ENCODE measurements around the gene PTPDC1.
A peak's percentile ranks its signal among the peaks of the same experiment; 100 is the strongest.

Gene PTPDC1

GRCh38 chr9:94142353-94142752 lies 58.1 kb downstream of the PTPDC1 start:
- no peak for DNase-seq

GRCh38 chr9:94144394-94144793 lies 60.1 kb downstream of the PTPDC1 start:
- no peak for DNase-seq

GRCh38 chr9:94145640-94146039 lies 61.4 kb downstream of the PTPDC1 start:
- no peak for DNase-seq

GRCh38 chr9:94147776-94148175 lies 63.5 kb downstream of the PTPDC1 start:
- no peak for DNase-seq

- DNase-seq = no peak
These were observed 64.2 kb downstream of the PTPDC1 start for GRCh38 chr9:94148419-94148818.

- no peak for DNase-seq
These were observed 65.4 kb downstream of the PTPDC1 start for GRCh38 chr9:94149696-94150095.

GRCh38 chr9:94150279-94150828 lies 66.1 kb downstream of the PTPDC1 start:
- no peak for DNase-seq

- DNase-seq = no peak
These were observed 66.8 kb downstream of the PTPDC1 start for GRCh38 chr9:94150890-94151650.

GRCh38 chr9:94153905-94154304 lies 69.6 kb downstream of the PTPDC1 start:
- DNase-seq = no peak

GRCh38 chr9:94156348-94157049 lies 72.2 kb downstream of the PTPDC1 start:
- no peak for DNase-seq

- DNase-seq = peak; percentile 18
These were observed 73.0 kb downstream of the PTPDC1 start for GRCh38 chr9:94157050-94157801.

Measured in NCI-H1105 (cell line).